A549 treated with ZK216348 at 1 μM for 4 hours (cell line): ENCODE measurements around the gene KCNA1. TPM values are rescaled to one million over a fixed set of nuclear protein-coding genes. Genes with fewer than 3 reads are reported as not detected.

Experiments
- total RNA-seq: library from RNA; stranded (reverse); fragments of 200-300 nt; extraction: Qiagen RNA extraction; gene quantifications from 5 replicates; pipeline ENCODE4 v1.2.3, GENCODE V29; 2022; ENCODE audit warnings: low read depth

Gene KCNA1
- not detected in 5 replicates for total RNA-seq

DNA sequence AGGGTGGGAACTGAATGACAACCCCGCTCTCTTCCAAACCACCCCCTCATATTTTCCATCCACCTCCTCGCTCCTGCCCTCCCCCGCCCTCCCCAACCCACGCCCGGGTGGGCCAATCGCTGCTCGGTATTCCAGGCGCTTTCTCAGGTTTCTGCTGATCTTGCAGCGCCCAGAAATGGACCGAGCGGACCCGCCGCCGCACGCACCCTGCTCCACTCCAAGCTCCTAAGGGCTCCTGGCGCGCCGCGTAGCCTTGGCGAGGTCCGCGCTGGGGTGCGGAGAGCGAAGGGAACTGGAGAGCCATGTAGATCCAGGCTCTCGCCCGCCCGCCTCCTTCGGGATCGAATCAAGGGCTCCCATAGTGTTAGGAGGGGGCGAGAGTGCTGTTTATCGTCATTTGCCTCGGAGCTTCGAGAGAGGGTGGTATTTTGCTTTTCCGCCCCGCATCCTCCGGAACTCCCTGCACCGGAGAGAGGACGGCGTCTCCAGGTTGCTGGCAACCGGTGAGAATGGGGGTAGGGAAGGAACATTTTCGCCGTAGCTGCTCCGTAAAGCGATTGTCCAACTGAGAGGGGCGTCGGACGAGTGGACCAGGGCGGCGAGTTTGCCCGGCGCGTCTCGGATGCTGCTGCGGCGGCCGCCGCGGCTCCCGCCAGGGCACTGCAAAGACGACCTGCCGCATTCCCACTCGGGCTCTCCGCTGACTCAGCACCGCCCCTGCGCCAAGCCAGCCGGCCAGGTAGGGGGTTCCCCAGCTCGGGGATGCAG, at the start of gene KCNA1:
Gene KCNA1, plus strand, starts transcription at position 172 of the 768 bp plus-strand sequence. CDS start 1,474 bp downstream, outside the sequence.

Other genes with a start within 250 kb of the KCNA1 start
- gene GALNT8, start 189.5 kb upstream of the KCNA1 start, total RNA-seq: not detected in 5 replicates
- not detected in 5 replicates for gene KCNA5, start 134.0 kb downstream of the KCNA1 start, total RNA-seq